H1 (cell line): ENCODE measurements around the gene USP20. TPM values are rescaled to one million over a fixed set of nuclear protein-coding genes. Genes with fewer than 3 reads are reported as not detected.
A peak's percentile ranks its signal among the peaks of the same experiment; 100 is the strongest.

Experiments
- CTCF ChIA-PET: fragments of 300-600 bp; sonication (Branson Sonifier 250); formaldehyde crosslinking; loops from one replicate; lab custom pipeline; 2021; ENCODE audit not compliant: partially characterized antibody; lab: Charles Lee
- POLR2A ChIA-PET: fragments of 300-600 bp; sonication (Branson Sonifier 250); formaldehyde crosslinking; loops from one replicate; lab custom pipeline; 2021; ENCODE audit warnings: inconsistent platforms; ENCODE audit not compliant: partially characterized antibody; lab: Charles Lee
- DNase-seq, 2 experiments: peaks; one replicate each; pipeline versions ENCODE4 v3.0.0 to v3.0.0-alpha.2; 2010 to 2022; ENCODE audit warnings: low spot score in 2 of 2, low read depth in 1 of 2, mixed read lengths in 1 of 2
- FAIRE-seq: peaks from 2 replicates; lab custom pipeline; 2011; peaks lifted over from hg19 to GRCh38; lab: Jason Lieb, UNC
- H2AFZ ChIP-seq: 2 replicates; pipeline ENCODE4 v1.8.1; 2012; ENCODE audit warnings: low read length, inconsistent platforms
- H2AK5ac ChIP-seq: 2 replicates; pipeline ENCODE4 v1.6.1; 2013; ENCODE audit warnings: low read depth, low read length
- H2BK120ac ChIP-seq: replicated peaks from 2 replicates; pipeline ENCODE3; 2013; ENCODE audit warnings: low read depth, low read length, inconsistent platforms
- H2BK12ac ChIP-seq: 2 replicates; pipeline ENCODE4 v1.6.1; 2013; ENCODE audit warnings: low read depth, low read length
- H2BK15ac ChIP-seq: 2 replicates; pipeline ENCODE4 v1.6.1; 2013; ENCODE audit warnings: low read length
- H2BK20ac ChIP-seq: 2 replicates; pipeline ENCODE4 v1.6.1; 2013; ENCODE audit warnings: low read length
- H2BK5ac ChIP-seq: 2 replicates; pipeline ENCODE4 v1.6.1; 2013; ENCODE audit warnings: low read depth, low read length
- H3K14ac ChIP-seq: 2 replicates; pipeline ENCODE4 v1.6.1; 2013; ENCODE audit warnings: inconsistent platforms; ENCODE audit not compliant: insufficient read length
- H3K18ac ChIP-seq: 2 replicates; pipeline ENCODE4 v1.6.1; 2013; ENCODE audit warnings: low read length; ENCODE audit errors: extremely low read depth
- H3K23ac ChIP-seq: 2 replicates; pipeline ENCODE4 v1.6.1; 2013; ENCODE audit warnings: inconsistent platforms; ENCODE audit not compliant: insufficient read length
- H3K23me2 ChIP-seq: 2 replicates; pipeline ENCODE4 v1.6.1; 2013; ENCODE audit warnings: low read depth, low read length
- H3K27ac ChIP-seq: 2 replicates; pipeline ENCODE4 v1.6.1; 2011; ENCODE audit warnings: low read depth, low read length, inconsistent platforms
- H3K27me3 ChIP-seq, 4 experiments: replicated peaks in 1 of 4; 1 replicate in 1 of 4; 2 replicates in 3 of 4; pipeline versions ENCODE4 v1.6.1 to v1.8.1; 2011 to 2013; ENCODE audit warnings: low read length in 3 of 4, mild to moderate bottlenecking in 3 of 4, inconsistent platforms in 2 of 4, mixed read lengths in 2 of 4, moderate library complexity in 1 of 4; ENCODE audit not compliant: control insufficient read depth in 3 of 4, insufficient read depth in 3 of 4; ENCODE audit errors: extremely low read depth in 1 of 4
- H3K36me3 ChIP-seq, 4 experiments: 2 replicates each; pipeline versions ENCODE4 v1.6.1 to v1.8.1; 2011 to 2013; ENCODE audit warnings: mild to moderate bottlenecking in 4 of 4, low read length in 3 of 4, moderate library complexity in 2 of 4, control low read depth in 1 of 4, inconsistent platforms in 1 of 4; ENCODE audit not compliant: insufficient read depth in 4 of 4, control insufficient read depth in 2 of 4
- H3K4ac ChIP-seq: replicated peaks from 2 replicates; pipeline ENCODE3; 2013; ENCODE audit warnings: low read length, low read depth, mixed read lengths, inconsistent platforms; ENCODE audit not compliant: insufficient read length
- H3K4me1 ChIP-seq, 4 experiments: replicated peaks in 1 of 4; 1 replicate in 1 of 4; 2 replicates in 3 of 4; pipeline versions ENCODE4 v1.6.1 to v1.8.1; 2011 to 2013; ENCODE audit warnings: low read length in 3 of 4, inconsistent platforms in 2 of 4, mixed read lengths in 1 of 4; ENCODE audit not compliant: insufficient read depth in 4 of 4, control insufficient read depth in 3 of 4
- H3K4me2 ChIP-seq, 2 experiments: 2 replicates each; pipeline versions ENCODE4 v1.6.1 to v1.8.1; 2011 to 2013; ENCODE audit warnings: low read depth in 2 of 2, low read length in 2 of 2, control low read depth in 1 of 2, inconsistent platforms in 1 of 2, mild to moderate bottlenecking in 1 of 2; ENCODE audit not compliant: insufficient read depth in 1 of 2
- H3K4me3 ChIP-seq, 4 experiments: fragments of 200-600, 300-600 bp in 1 of 4; sonication (generic), shearing (Covaris generic), sonication (Bioruptor Twin) in 1 of 4; 2 replicates each; pipeline versions ENCODE4 v1.5.1 to v1.8.1; 2011 to 2016; ENCODE audit warnings: low read length in 4 of 4, low read depth in 3 of 4, control low read depth in 2 of 4, inconsistent platforms in 2 of 4, mild to moderate bottlenecking in 2 of 4, mixed read lengths in 1 of 4, moderate library complexity in 1 of 4; ENCODE audit not compliant: insufficient read depth in 2 of 4; ENCODE audit errors: extremely low read depth in 1 of 4
- H3K56ac ChIP-seq: replicated peaks from 2 replicates; pipeline ENCODE3; 2013; ENCODE audit warnings: low read depth, mild to moderate bottlenecking, mixed read lengths, low read length, inconsistent platforms; ENCODE audit not compliant: insufficient read length
- H3K79me1 ChIP-seq: 2 replicates; pipeline ENCODE4 v1.6.1; 2013; ENCODE audit warnings: low read depth, low read length, control low read depth
- H3K79me2 ChIP-seq, 2 experiments: 2 replicates each; pipeline versions ENCODE4 v1.6.1 to v1.8.1; 2012 to 2013; ENCODE audit warnings: low read length in 2 of 2, mild to moderate bottlenecking in 2 of 2, inconsistent platforms in 1 of 2; ENCODE audit not compliant: insufficient read depth in 2 of 2, control insufficient read depth in 1 of 2
- H3K9ac ChIP-seq, 4 experiments: replicated peaks in 1 of 4; 1 replicate in 1 of 4; 2 replicates in 3 of 4; pipeline versions ENCODE4 v1.6.1 to v1.8.1; 2011 to 2013; ENCODE audit warnings: low read depth in 3 of 4, low read length in 3 of 4, control low read depth in 2 of 4, mild to moderate bottlenecking in 2 of 4, moderate library complexity in 2 of 4, inconsistent platforms in 1 of 4; ENCODE audit errors: extremely low read depth in 1 of 4
- H3K9me3 ChIP-seq, 2 experiments: 2 replicates each; pipeline versions ENCODE4 v1.6.1 to v1.8.1; 2012 to 2013; ENCODE audit warnings: mild to moderate bottlenecking in 2 of 2, moderate library complexity in 2 of 2, control low read depth in 1 of 2, inconsistent platforms in 1 of 2, low read depth in 1 of 2, low read length in 1 of 2, mixed read lengths in 1 of 2; ENCODE audit not compliant: insufficient read depth in 2 of 2
- H4K20me1 ChIP-seq, 2 experiments: replicated peaks in 1 of 2; 2 replicates each; pipeline versions ENCODE3 to v1.8.1; 2011 to 2013; ENCODE audit warnings: inconsistent platforms in 2 of 2, low read length in 2 of 2, mild to moderate bottlenecking in 1 of 2; ENCODE audit not compliant: insufficient read depth in 2 of 2, control insufficient read depth in 1 of 2
- H4K5ac ChIP-seq: 2 replicates; pipeline ENCODE4 v1.6.1; 2013; ENCODE audit warnings: low read length, low read depth, mixed read lengths, inconsistent platforms; ENCODE audit not compliant: insufficient read length
- H4K8ac ChIP-seq: 2 replicates; pipeline ENCODE4 v1.8.0; 2013; ENCODE audit warnings: mild to moderate bottlenecking, moderate library complexity, low read length, inconsistent platforms; ENCODE audit not compliant: insufficient read depth; ENCODE audit errors: extremely low read depth
- H4K91ac ChIP-seq: replicated peaks from 2 replicates; pipeline ENCODE3; 2013; ENCODE audit warnings: low read length, mixed read lengths, inconsistent platforms; ENCODE audit not compliant: insufficient read length
- POLR2A ChIP-seq, 2 experiments: IDR thresholded peaks; 1 replicate in 1 of 2; 2 replicates in 1 of 2; pipeline ENCODE4 v1.6.1; 2011; ENCODE audit warnings: low read depth in 2 of 2, low read length in 2 of 2, mild to moderate bottlenecking in 2 of 2; ENCODE audit errors: control extremely low read depth in 1 of 2
- SAP30 ChIP-seq: fragments of 300-600 bp; sonication (generic); IDR thresholded peaks from 2 replicates; pipeline ENCODE4 v1.7.1; 2012; ENCODE audit warnings: low read length, moderate library complexity, mild to moderate bottlenecking, inconsistent platforms; ENCODE audit not compliant: insufficient read depth, insufficient replicate concordance
- TCF12 ChIP-seq: IDR thresholded peaks from 2 replicates; pipeline ENCODE4 v1.6.1; 2011; ENCODE audit warnings: low read depth, mild to moderate bottlenecking, low read length
- WGBS, 2 experiments: shearing (Covaris generic) in 1 of 2; methylation state at CpG; one replicate each; pipeline versions ENCODE4 v1.1.6 to v1.1.7; 2013 to 2015; ENCODE audit warnings: low lambda C conversion rate in 2 of 2, mixed read lengths in 2 of 2, inconsistent platforms in 1 of 2, low coverage in 1 of 2, missing lambda C conversion rate in 1 of 2; ENCODE audit not compliant: insufficient replicate concordance in 2 of 2, insufficient coverage in 1 of 2, insufficient read length in 1 of 2; ENCODE audit errors: extremely low coverage in 1 of 2, missing lambda C conversion rate in 1 of 2; 5-methylcytosine and 5-hydroxymethylcytosine counted together
- polyA plus RNA-seq, 7 experiments: library from polyadenylated mRNA; depleted of rRNA in 3 of 7; stranded (reverse) in 5 of 7; unstranded in 2 of 7; fragments of >200 nt in 5 of 7; fragments of 200-250 nt in 2 of 7; gene quantifications; 1 replicate in 5 of 7; 2 replicates in 1 of 7; 4 replicates in 1 of 7; pipeline versions ENCODE4 v1.2.1 to v1.2.3, GENCODE V29; 2011 to 2013; ENCODE audit warnings: missing spikeins in 2 of 7, mixed read lengths in 2 of 7
- total RNA-seq: library from RNA; stranded (reverse); fragmentation: NEBNext Ultra II Directional; extraction: Animal tissue kit (Norgen Biotek cat#: 25700); gene quantifications from 2 replicates; pipeline ENCODE4 v1.2.1, GENCODE V29; 2021

The USP20 gene
- total and polyA plus RNA-seq, 2 of the 8 experiments (the other 6 are each of a cell fraction or from before 2014, with no cell fraction given): 13.4 to 23.0 TPM

DNA sequence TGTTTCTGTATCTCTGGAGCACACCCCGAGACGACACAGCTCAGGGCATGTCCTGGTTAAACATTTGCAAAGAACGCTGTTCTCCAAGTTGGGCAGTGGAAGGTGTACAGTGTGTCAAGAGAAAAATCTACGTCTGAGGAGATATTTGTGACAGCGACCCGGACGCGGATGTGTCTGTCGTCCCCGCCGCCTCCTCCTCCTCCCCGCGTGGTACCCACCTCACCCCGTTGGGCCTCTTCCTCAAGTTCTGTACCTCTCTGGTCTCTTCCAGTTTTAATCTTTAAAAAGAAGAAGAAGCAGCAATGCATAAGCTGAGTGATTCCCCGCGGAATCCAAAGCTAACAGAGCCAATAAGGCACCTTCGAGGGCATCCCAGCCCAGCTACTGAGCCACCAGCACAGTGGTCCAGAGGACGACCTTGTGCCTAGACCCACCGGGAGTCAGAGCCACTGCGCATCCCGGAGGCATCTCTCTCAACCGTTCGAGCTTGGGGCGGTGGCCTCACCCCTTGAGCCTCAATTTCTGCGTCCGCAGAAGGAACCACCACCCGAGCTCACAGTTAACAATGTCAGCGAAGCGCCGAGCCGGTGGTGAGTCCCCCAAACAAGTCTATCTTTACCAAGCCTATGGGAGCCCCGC is 650 bp upstream of the USP20 start:
- Histone ChIP-seq H3K23ac (no peak overlapping the region), H3K14ac (no peak overlapping the region), H3K79me2 (peaks cover 0 to 12% of the 10 kb centered on the region in 2 experiments; a peak in 2 of 4 replicates), H4K8ac (peak overlapping the region; percentile 90; the same call in 1 of the 2 replicates), H3K79me1 (peaks cover 2% of the 10 kb centered on the region), H3K4me2 (peak overlapping the region; percentile 87 to 97)
- TF ChIP-seq TCF12: no peak
- peak in 1 of 2 experiments; percentile 1; a peak in 1 of 3 replicates for TF ChIP-seq POLR2A (IDR thresholded peaks at IDR 0.05; ENCODE audit: control extremely low read depth in 1 of 2, low read depth in 2 of 2, low read length in 2 of 2)
- TF ChIP-seq SAP30: peak; percentile 92
- TF ChIP-seq, all 59 proteins: peak for 2
- H4K20me1 ChIP-seq: peaks cover 0 to 2% of the 10 kb centered on the region in 2 experiments
- peak overlapping the region; percentile 47; the same call in 1 of the 2 replicates for H2AFZ ChIP-seq
- 9% methylated on average over 32 of the region's 32 CpGs; no CpG with 5 or more reads in 1 of the 2 experiments for WGBS, 2 experiments
- H4K5ac ChIP-seq: no peak overlapping the region
- ChIA-PET POLR2A (interaction anchor here (0.8 to 1.0 kb wide), 4 partner anchors 8 to 51 kb away, joined by 3 read pairs; partner anchors contain the start of genes TOR1A and TOR1B), CTCF (interaction anchor here (0.6 to 1.1 kb wide), 3 partner anchors 12 to 573 kb away, joined by 3 to 4 read pairs (median 3); no protein-coding TSS in a partner anchor)
- peaks cover 5 to 11% (median 7%) of the 10 kb centered on the region in 4 experiments; a peak in 6 of 7 replicates for H3K4me1 ChIP-seq
- FAIRE-seq (no peak), DNase-seq (no peak)
- H2AK5ac ChIP-seq: no peak overlapping the region
- H2BK12ac ChIP-seq: no peak overlapping the region
- no peaks in the 10 kb centered on the region for H3K9me3 ChIP-seq
- H3K27ac ChIP-seq: no peak overlapping the region
- H3K4me3 ChIP-seq: peak overlapping the region; percentile 80 to 100 (median 99)
- H3K4ac ChIP-seq: no peak overlapping the region
- H3K36me3 ChIP-seq: peaks cover 6 to 20% (median 15%) of the 10 kb centered on the region in 4 experiments; a peak in 7 of 8 replicates
- no peak overlapping the region for H2BK15ac ChIP-seq
- no peak overlapping the region for H2BK20ac ChIP-seq
- H2BK5ac ChIP-seq: no peak overlapping the region
- H3K9ac ChIP-seq: peak overlapping the region in 3 of 4 experiments; percentile 69 to 73 (median 71); a peak in 6 of 7 replicates
- H3K56ac ChIP-seq: peak overlapping the region; percentile 60
- peak overlapping the region; percentile 17 for H4K91ac ChIP-seq
- H3K18ac ChIP-seq: no peak overlapping the region
- peaks cover 6% of the 10 kb centered on the region for H3K23me2 ChIP-seq
- no peak overlapping the region for H2BK120ac ChIP-seq
- H3K27me3 ChIP-seq: no peaks in the 10 kb centered on the region; a peak in 1 of 7 replicates
